T-cell (primary cell): Measurements from ENCODE around the gene NR5A2. TPM values are rescaled to one million over a fixed set of nuclear protein-coding genes. Genes with fewer than 3 reads are reported as not detected.

Experiments used
- ATAC-seq, 4 experiments: fragments of 200-7000 bp in 3 of 4; fragments of 150-1000 bp in 1 of 4; cut with Tn5 transposase; replicated peaks in 1 of 4; 1 replicate in 3 of 4; 2 replicates in 1 of 4; pipeline ENCODE4 v1.10.0; 2021; ENCODE audit warnings: moderate library complexity in 3 of 4, mild to moderate bottlenecking in 2 of 4, moderate number of reproducible peaks in 1 of 4
- CTCF ChIA-PET, 2 donors: fragments of 300-600 bp; sonication (Branson Sonifier 250); formaldehyde crosslinking; loops; one replicate each; lab custom pipeline; 2022; ENCODE audit warnings: antibody characterized with exemption in 2 of 2; lab: Charles Lee
- POLR2A ChIA-PET, 2 donors: fragments of 300-600 bp; sonication (Branson Sonifier 250); formaldehyde crosslinking; loops; one replicate each; lab custom pipeline; 2022; ENCODE audit warnings: antibody characterized with exemption in 2 of 2; lab: Charles Lee
- DNase-seq, 35 experiments: peaks; one replicate each; pipeline versions ENCODE4 v3.0.0 to v3.0.0-alpha.2; 2013 to 2023
- H3K27ac ChIP-seq: one replicate; pipeline ENCODE4 v1.5.1; 2013; ENCODE audit warnings: low read length
- H3K27me3 ChIP-seq, 2 experiments: replicated peaks in 1 of 2; 1 replicate in 1 of 2; 2 replicates in 1 of 2; pipeline versions ENCODE4 v1.6.1 to v1.7.0; 2013; ENCODE audit warnings: low read length in 1 of 2, mixed read lengths in 1 of 2; ENCODE audit not compliant: control insufficient read depth in 2 of 2, insufficient read depth in 2 of 2; ENCODE audit errors: extremely low read depth in 1 of 2
- H3K36me3 ChIP-seq, 2 donors: 1 replicate in 1 of 2; 2 replicates in 1 of 2; pipeline versions ENCODE4 v1.6.1 to v1.7.0; 2013; ENCODE audit warnings: low read length in 1 of 2; ENCODE audit not compliant: control insufficient read depth in 2 of 2, insufficient read depth in 1 of 2; ENCODE audit errors: extremely low read depth in 1 of 2
- H3K4me1 ChIP-seq, 2 experiments: 1 replicate in 1 of 2; 2 replicates in 1 of 2; pipeline versions ENCODE4 v1.6.1 to v1.7.0; 2013; ENCODE audit warnings: low read length in 2 of 2, mixed read lengths in 1 of 2; ENCODE audit not compliant: insufficient read depth in 2 of 2, control insufficient read depth in 1 of 2; ENCODE audit errors: extremely low read depth in 1 of 2
- H3K4me3 ChIP-seq, 2 donors: 1 replicate in 1 of 2; 2 replicates in 1 of 2; pipeline versions ENCODE4 v1.5.1 to v1.7.0; 2013; ENCODE audit warnings: mild to moderate bottlenecking in 2 of 2, low read length in 1 of 2, moderate library complexity in 1 of 2; ENCODE audit not compliant: control insufficient read depth in 1 of 2; ENCODE audit errors: extremely low read depth in 1 of 2
- H3K9me3 ChIP-seq: 2 replicates; pipeline ENCODE4 v1.7.0; 2013
- H3K27ac Mint-ChIP-seq, 2 donors: one replicate each; pipeline ENCODE4 v1.8.0; 2020 to 2021; ENCODE audit warnings: mild to moderate bottlenecking in 2 of 2, mixed read lengths in 2 of 2
- H3K27me3 Mint-ChIP-seq, 2 donors: one replicate each; pipeline ENCODE4 v1.8.0; 2021 to 2022; ENCODE audit warnings: mixed read lengths in 2 of 2
- H3K36me3 Mint-ChIP-seq: one replicate; pipeline ENCODE4 v1.8.0; 2021; ENCODE audit warnings: mixed read lengths
- H3K4me1 Mint-ChIP-seq, 3 donors: one replicate each; pipeline ENCODE4 v1.8.0; 2020 to 2022; ENCODE audit warnings: mixed read lengths in 3 of 3, mild to moderate bottlenecking in 1 of 3
- H3K4me3 Mint-ChIP-seq, 3 donors: one replicate each; pipeline ENCODE4 v1.8.0; 2020 to 2022; ENCODE audit warnings: mild to moderate bottlenecking in 3 of 3, mixed read lengths in 3 of 3, moderate library complexity in 3 of 3
- H3K9me3 Mint-ChIP-seq, 3 donors: one replicate each; pipeline ENCODE4 v1.8.0; 2020 to 2022; ENCODE audit warnings: mixed read lengths in 3 of 3
- WGBS: methylation state at CpG from one replicate; pipeline ENCODE4 v1.1.5; 2013; ENCODE audit warnings: missing lambda C conversion rate; ENCODE audit not compliant: insufficient coverage; 5-methylcytosine and 5-hydroxymethylcytosine counted together
- total RNA-seq, 35 experiments: library from RNA in 6 of 35; stranded (reverse) in 6 of 35; fragments of 120-200 nt in 1 of 35; gene quantifications; one replicate each; pipeline versions ENCODE4 v1.2.1 to v1.2.4 and lab custom pipeline; 2013 to 2026

The NR5A2 gene
- total RNA-seq, 5 donors from 2014 or later (not counting 1 experiment from before 2014, with no cell fraction given), result 0.15 to 0.19 TPM; not detected in 3

GRCh38 chr1:200081969-200082245 is 54.4 kb downstream of the NR5A2 start:
- WGBS, result no CpG with 5 or more reads among the region's 3 CpGs
- Mint-ChIP-seq H3K27ac (no peak overlapping the region), H3K27me3 (peaks cover 20 to 24% of the 10 kb centered on the region in 2 donors), H3K9me3 (no peaks in the 10 kb centered on the region), H3K4me1 (no peaks in the 10 kb centered on the region), H3K36me3 (no peaks in the 10 kb centered on the region), H3K4me3 (no peak overlapping the region)
- H3K27me3 ChIP-seq, result peaks cover 0 to 7% of the 10 kb centered on the region in 2 experiments
- no peak overlapping the region for H3K27ac ChIP-seq
- DNase-seq, result no peak
- H3K36me3 ChIP-seq, result no peaks in the 10 kb centered on the region
- H3K9me3 ChIP-seq, result no peaks in the 10 kb centered on the region
- ATAC-seq, result no peak
- ChIA-PET POLR2A (no interaction called here), CTCF (interaction anchor here in 1 of 2 donors (0.6 kb wide), 1 partner anchor 300 kb away, joined by 6 read pairs; no protein-coding TSS in a partner anchor)
- no peaks in the 10 kb centered on the region for H3K4me1 ChIP-seq
- H3K4me3 ChIP-seq, result no peak overlapping the region

- WGBS, result no CpG with 5 or more reads among the region's 2 CpGs
- POLR2A ChIA-PET, result no interaction called here
These were observed 54.8 kb downstream of the NR5A2 start for GRCh38 chr1:200082329-200082728.

GRCh38 chr1:200090252-200091159 is 63.0 kb downstream of the NR5A2 start:
- no peak for ATAC-seq
- peak in 1 of 35 experiments; percentile 14 for DNase-seq

More at GRCh38 chr1:200082329-200082728, 54.8 kb downstream of the NR5A2 start:
- no peak overlapping the region for H3K27ac ChIP-seq
- no peaks in the 10 kb centered on the region for H3K9me3 Mint-ChIP-seq
- no peaks in the 10 kb centered on the region for H3K36me3 Mint-ChIP-seq
- no peak overlapping the region for H3K4me3 Mint-ChIP-seq
- no peak overlapping the region for H3K4me3 ChIP-seq
- H3K27ac Mint-ChIP-seq, result no peak overlapping the region
- H3K9me3 ChIP-seq, result no peaks in the 10 kb centered on the region
- ATAC-seq (no peak), DNase-seq (no peak)
- H3K4me1 ChIP-seq, result no peaks in the 10 kb centered on the region
- H3K36me3 ChIP-seq, result no peaks in the 10 kb centered on the region
- peaks cover 0 to 7% of the 10 kb centered on the region in 2 experiments for H3K27me3 ChIP-seq
- peaks cover 24 to 26% of the 10 kb centered on the region in 2 donors for H3K27me3 Mint-ChIP-seq
- CTCF ChIA-PET, result interaction anchor here in 1 of 2 donors (0.6 kb wide), 1 partner anchor 299 kb away, joined by 6 read pairs; no protein-coding TSS in a partner anchor
- H3K4me1 Mint-ChIP-seq, result no peaks in the 10 kb centered on the region

GRCh38 chr1:200095057-200095577 is 67.6 kb downstream of the NR5A2 start:
- ATAC-seq (no peak), DNase-seq (no peak)
- Histone ChIP-seq H3K36me3 (no peaks in the 10 kb centered on the region), H3K4me1 (no peaks in the 10 kb centered on the region), H3K9me3 (no peaks in the 10 kb centered on the region), H3K4me3 (no peak overlapping the region), H3K27ac (no peak overlapping the region), H3K27me3 (peaks cover 0 to 2% of the 10 kb centered on the region in 2 experiments)
- no peak overlapping the region for H3K27ac Mint-ChIP-seq
- no peak overlapping the region for H3K4me3 Mint-ChIP-seq
- ChIA-PET POLR2A (no interaction called here), CTCF (no interaction called here)
- WGBS, result no CpG with 5 or more reads among the region's 2 CpGs
- H3K27me3 Mint-ChIP-seq, result peaks cover 0 to 6% of the 10 kb centered on the region in 2 donors
- H3K9me3 Mint-ChIP-seq, result no peaks in the 10 kb centered on the region
- H3K4me1 Mint-ChIP-seq, result no peaks in the 10 kb centered on the region
- H3K36me3 Mint-ChIP-seq, result no peaks in the 10 kb centered on the region

More at GRCh38 chr1:200090252-200091159, 63.0 kb downstream of the NR5A2 start:
- no peak overlapping the region for H3K4me3 Mint-ChIP-seq
- CTCF ChIA-PET, result interaction anchor here in 1 of 2 donors (0.6 kb wide), 1 partner anchor 107 kb away, joined by 3 read pairs; no protein-coding TSS in a partner anchor
- no peaks in the 10 kb centered on the region for H3K36me3 ChIP-seq
- peaks cover 0 to 11% of the 10 kb centered on the region in 2 experiments for H3K27me3 ChIP-seq
- no peak overlapping the region for H3K4me3 ChIP-seq
- no peaks in the 10 kb centered on the region for H3K9me3 ChIP-seq
- POLR2A ChIA-PET, result no interaction called here
- no peaks in the 10 kb centered on the region for H3K9me3 Mint-ChIP-seq
- peaks cover 10 to 19% of the 10 kb centered on the region in 2 donors for H3K27me3 Mint-ChIP-seq
- H3K4me1 ChIP-seq, result no peaks in the 10 kb centered on the region
- H3K27ac ChIP-seq, result no peak overlapping the region
- no peaks in the 10 kb centered on the region for H3K4me1 Mint-ChIP-seq
- H3K27ac Mint-ChIP-seq, result no peak overlapping the region
- WGBS, result 96% methylated on average over 2 of the region's 5 CpGs
- no peaks in the 10 kb centered on the region for H3K36me3 Mint-ChIP-seq

- Histone ChIP-seq H3K27ac (no peak overlapping the region), H3K4me3 (no peak overlapping the region), H3K4me1 (no peaks in the 10 kb centered on the region), H3K9me3 (no peaks in the 10 kb centered on the region), H3K27me3 (peaks cover 0 to 2% of the 10 kb centered on the region in 2 experiments), H3K36me3 (no peaks in the 10 kb centered on the region)
- ATAC-seq (no peak), DNase-seq (no peak)
- no peaks in the 10 kb centered on the region for H3K9me3 Mint-ChIP-seq
- ChIA-PET CTCF (no interaction called here), POLR2A (no interaction called here)
- peaks cover 0 to 5% of the 10 kb centered on the region in 2 donors for H3K27me3 Mint-ChIP-seq
- no peak overlapping the region for H3K4me3 Mint-ChIP-seq
- WGBS, result no CpG with 5 or more reads among the region's 3 CpGs
- H3K4me1 Mint-ChIP-seq, result no peaks in the 10 kb centered on the region
- H3K36me3 Mint-ChIP-seq, result no peaks in the 10 kb centered on the region
- H3K27ac Mint-ChIP-seq, result no peak overlapping the region
These were observed 69.3 kb downstream of the NR5A2 start for GRCh38 chr1:200096774-200097173.

GRCh38 chr1:200099040-200099439 is 71.5 kb downstream of the NR5A2 start:
- Histone ChIP-seq H3K27ac (no peak overlapping the region), H3K4me1 (no peaks in the 10 kb centered on the region), H3K4me3 (no peak overlapping the region), H3K36me3 (no peaks in the 10 kb centered on the region), H3K27me3 (peaks cover 0 to 2% of the 10 kb centered on the region in 2 experiments), H3K9me3 (no peaks in the 10 kb centered on the region)
- Mint-ChIP-seq H3K36me3 (no peaks in the 10 kb centered on the region), H3K4me3 (no peak overlapping the region), H3K4me1 (no peaks in the 10 kb centered on the region), H3K27ac (no peak overlapping the region), H3K9me3 (no peaks in the 10 kb centered on the region), H3K27me3 (peaks cover 0 to 5% of the 10 kb centered on the region in 2 donors)
- DNase-seq (no peak), ATAC-seq (no peak)
- CTCF ChIA-PET, result interaction anchor here in 1 of 2 donors (0.5 kb wide), 1 partner anchor 272 kb away, joined by 3 read pairs; no protein-coding TSS in a partner anchor
- no CpG with 5 or more reads among the region's 3 CpGs for WGBS
- POLR2A ChIA-PET, result interaction anchor here in 1 of 2 donors (0.6 kb wide), 1 partner anchor 287 kb away, joined by 18 read pairs; no protein-coding TSS in a partner anchor
